H1 (cell line): ENCODE measurements around the gene ARHGEF38. TPM values are rescaled to one million over a fixed set of nuclear protein-coding genes. Genes with fewer than 3 reads are reported as not detected.

ENCODE experiments used
- CTCF ChIA-PET: fragments of 300-600 bp; sonication (Branson Sonifier 250); formaldehyde crosslinking; loops from one replicate; lab custom pipeline; 2021; ENCODE audit not compliant: partially characterized antibody; lab: Charles Lee
- POLR2A ChIA-PET: fragments of 300-600 bp; sonication (Branson Sonifier 250); formaldehyde crosslinking; loops from one replicate; lab custom pipeline; 2021; ENCODE audit warnings: inconsistent platforms; ENCODE audit not compliant: partially characterized antibody; lab: Charles Lee
- DNase-seq, 2 experiments: peaks; one replicate each; pipeline versions ENCODE4 v3.0.0 to v3.0.0-alpha.2; 2010 to 2022; ENCODE audit warnings: low spot score in 2 of 2, low read depth in 1 of 2, mixed read lengths in 1 of 2
- FAIRE-seq: peaks from 2 replicates; lab custom pipeline; 2011; peaks lifted over from hg19 to GRCh38; lab: Jason Lieb, UNC
- H2AFZ ChIP-seq: 2 replicates; pipeline ENCODE4 v1.8.1; 2012; ENCODE audit warnings: low read length, inconsistent platforms
- H2AK5ac ChIP-seq: 2 replicates; pipeline ENCODE4 v1.6.1; 2013; ENCODE audit warnings: low read depth, low read length
- H2BK120ac ChIP-seq: replicated peaks from 2 replicates; pipeline ENCODE3; 2013; ENCODE audit warnings: low read depth, low read length, inconsistent platforms
- H2BK12ac ChIP-seq: 2 replicates; pipeline ENCODE4 v1.6.1; 2013; ENCODE audit warnings: low read depth, low read length
- H2BK15ac ChIP-seq: 2 replicates; pipeline ENCODE4 v1.6.1; 2013; ENCODE audit warnings: low read length
- H2BK20ac ChIP-seq: 2 replicates; pipeline ENCODE4 v1.6.1; 2013; ENCODE audit warnings: low read length
- H2BK5ac ChIP-seq: 2 replicates; pipeline ENCODE4 v1.6.1; 2013; ENCODE audit warnings: low read depth, low read length
- H3K14ac ChIP-seq: 2 replicates; pipeline ENCODE4 v1.6.1; 2013; ENCODE audit warnings: inconsistent platforms; ENCODE audit not compliant: insufficient read length
- H3K18ac ChIP-seq: 2 replicates; pipeline ENCODE4 v1.6.1; 2013; ENCODE audit warnings: low read length; ENCODE audit errors: extremely low read depth
- H3K23ac ChIP-seq: 2 replicates; pipeline ENCODE4 v1.6.1; 2013; ENCODE audit warnings: inconsistent platforms; ENCODE audit not compliant: insufficient read length
- H3K23me2 ChIP-seq: 2 replicates; pipeline ENCODE4 v1.6.1; 2013; ENCODE audit warnings: low read depth, low read length
- H3K27ac ChIP-seq: 2 replicates; pipeline ENCODE4 v1.6.1; 2011; ENCODE audit warnings: low read depth, low read length, inconsistent platforms
- H3K27me3 ChIP-seq, 4 experiments: replicated peaks in 1 of 4; 1 replicate in 1 of 4; 2 replicates in 3 of 4; pipeline versions ENCODE4 v1.6.1 to v1.8.1; 2011 to 2013; ENCODE audit warnings: low read length in 3 of 4, mild to moderate bottlenecking in 3 of 4, inconsistent platforms in 2 of 4, mixed read lengths in 2 of 4, moderate library complexity in 1 of 4; ENCODE audit not compliant: control insufficient read depth in 3 of 4, insufficient read depth in 3 of 4; ENCODE audit errors: extremely low read depth in 1 of 4
- H3K36me3 ChIP-seq, 4 experiments: 2 replicates each; pipeline versions ENCODE4 v1.6.1 to v1.8.1; 2011 to 2013; ENCODE audit warnings: mild to moderate bottlenecking in 4 of 4, low read length in 3 of 4, moderate library complexity in 2 of 4, control low read depth in 1 of 4, inconsistent platforms in 1 of 4; ENCODE audit not compliant: insufficient read depth in 4 of 4, control insufficient read depth in 2 of 4
- H3K4ac ChIP-seq: replicated peaks from 2 replicates; pipeline ENCODE3; 2013; ENCODE audit warnings: low read length, low read depth, mixed read lengths, inconsistent platforms; ENCODE audit not compliant: insufficient read length
- H3K4me1 ChIP-seq, 4 experiments: replicated peaks in 1 of 4; 1 replicate in 1 of 4; 2 replicates in 3 of 4; pipeline versions ENCODE4 v1.6.1 to v1.8.1; 2011 to 2013; ENCODE audit warnings: low read length in 3 of 4, inconsistent platforms in 2 of 4, mixed read lengths in 1 of 4; ENCODE audit not compliant: insufficient read depth in 4 of 4, control insufficient read depth in 3 of 4
- H3K4me2 ChIP-seq, 2 experiments: 2 replicates each; pipeline versions ENCODE4 v1.6.1 to v1.8.1; 2011 to 2013; ENCODE audit warnings: low read depth in 2 of 2, low read length in 2 of 2, control low read depth in 1 of 2, inconsistent platforms in 1 of 2, mild to moderate bottlenecking in 1 of 2; ENCODE audit not compliant: insufficient read depth in 1 of 2
- H3K4me3 ChIP-seq, 4 experiments: fragments of 200-600, 300-600 bp in 1 of 4; sonication (generic), shearing (Covaris generic), sonication (Bioruptor Twin) in 1 of 4; 2 replicates each; pipeline versions ENCODE4 v1.5.1 to v1.8.1; 2011 to 2016; ENCODE audit warnings: low read length in 4 of 4, low read depth in 3 of 4, control low read depth in 2 of 4, inconsistent platforms in 2 of 4, mild to moderate bottlenecking in 2 of 4, mixed read lengths in 1 of 4, moderate library complexity in 1 of 4; ENCODE audit not compliant: insufficient read depth in 2 of 4; ENCODE audit errors: extremely low read depth in 1 of 4
- H3K56ac ChIP-seq: replicated peaks from 2 replicates; pipeline ENCODE3; 2013; ENCODE audit warnings: low read depth, mild to moderate bottlenecking, mixed read lengths, low read length, inconsistent platforms; ENCODE audit not compliant: insufficient read length
- H3K79me1 ChIP-seq: 2 replicates; pipeline ENCODE4 v1.6.1; 2013; ENCODE audit warnings: low read depth, low read length, control low read depth
- H3K79me2 ChIP-seq, 2 experiments: 2 replicates each; pipeline versions ENCODE4 v1.6.1 to v1.8.1; 2012 to 2013; ENCODE audit warnings: low read length in 2 of 2, mild to moderate bottlenecking in 2 of 2, inconsistent platforms in 1 of 2; ENCODE audit not compliant: insufficient read depth in 2 of 2, control insufficient read depth in 1 of 2
- H3K9ac ChIP-seq, 4 experiments: replicated peaks in 1 of 4; 1 replicate in 1 of 4; 2 replicates in 3 of 4; pipeline versions ENCODE4 v1.6.1 to v1.8.1; 2011 to 2013; ENCODE audit warnings: low read depth in 3 of 4, low read length in 3 of 4, control low read depth in 2 of 4, mild to moderate bottlenecking in 2 of 4, moderate library complexity in 2 of 4, inconsistent platforms in 1 of 4; ENCODE audit errors: extremely low read depth in 1 of 4
- H3K9me3 ChIP-seq, 2 experiments: 2 replicates each; pipeline versions ENCODE4 v1.6.1 to v1.8.1; 2012 to 2013; ENCODE audit warnings: mild to moderate bottlenecking in 2 of 2, moderate library complexity in 2 of 2, control low read depth in 1 of 2, inconsistent platforms in 1 of 2, low read depth in 1 of 2, low read length in 1 of 2, mixed read lengths in 1 of 2; ENCODE audit not compliant: insufficient read depth in 2 of 2
- H4K20me1 ChIP-seq, 2 experiments: replicated peaks in 1 of 2; 2 replicates each; pipeline versions ENCODE3 to v1.8.1; 2011 to 2013; ENCODE audit warnings: inconsistent platforms in 2 of 2, low read length in 2 of 2, mild to moderate bottlenecking in 1 of 2; ENCODE audit not compliant: insufficient read depth in 2 of 2, control insufficient read depth in 1 of 2
- H4K5ac ChIP-seq: 2 replicates; pipeline ENCODE4 v1.6.1; 2013; ENCODE audit warnings: low read length, low read depth, mixed read lengths, inconsistent platforms; ENCODE audit not compliant: insufficient read length
- H4K8ac ChIP-seq: 2 replicates; pipeline ENCODE4 v1.8.0; 2013; ENCODE audit warnings: mild to moderate bottlenecking, moderate library complexity, low read length, inconsistent platforms; ENCODE audit not compliant: insufficient read depth; ENCODE audit errors: extremely low read depth
- H4K91ac ChIP-seq: replicated peaks from 2 replicates; pipeline ENCODE3; 2013; ENCODE audit warnings: low read length, mixed read lengths, inconsistent platforms; ENCODE audit not compliant: insufficient read length
- ASH2L ChIP-seq: fragments of 200-600, 300-600 bp; sonication (generic); IDR thresholded peaks from one replicate; pipeline ENCODE4 v1.7.1; 2017; ENCODE audit warnings: low read length
- BACH1 ChIP-seq: IDR thresholded peaks from 2 replicates; pipeline ENCODE4 v1.6.1; 2012; ENCODE audit warnings: low read length, improper control_type of control experiment
- CBX5 ChIP-seq: fragments of 300-800, 300-1000 bp; sonication (generic); IDR thresholded peaks from 2 replicates; pipeline ENCODE4 v1.7.1; 2016; ENCODE audit warnings: antibody characterized with exemption, low read length, low read depth
- EGR1 ChIP-seq: IDR thresholded peaks from 2 replicates; pipeline ENCODE4 v1.6.1; 2011; ENCODE audit warnings: low read depth, low read length, borderline replicate concordance
- FOSL1 ChIP-seq: IDR thresholded peaks from 2 replicates; pipeline ENCODE4 v1.6.1; 2011; ENCODE audit warnings: mild to moderate bottlenecking, low read depth, low read length, moderate library complexity; ENCODE audit not compliant: insufficient read depth
- GTF2F1 ChIP-seq: IDR thresholded peaks from 2 replicates; pipeline ENCODE4 v1.6.1; 2012; ENCODE audit warnings: low read depth, low read length, improper control_type of control experiment, borderline replicate concordance
- KDM4A ChIP-seq: IDR thresholded peaks from one replicate; pipeline ENCODE4 v1.7.1; 2012; ENCODE audit warnings: low read depth, mild to moderate bottlenecking, moderate library complexity, low read length, inconsistent platforms; ENCODE audit not compliant: severe bottlenecking
- RFX5 ChIP-seq: IDR thresholded peaks from 2 replicates; pipeline ENCODE4 v1.6.1; 2011; ENCODE audit warnings: low read depth, low read length, improper control_type of control experiment, borderline replicate concordance
- RXRA ChIP-seq: IDR thresholded peaks from 2 replicates; pipeline ENCODE4 v1.6.1; 2011; ENCODE audit warnings: low read depth, mild to moderate bottlenecking, low read length, moderate library complexity; ENCODE audit not compliant: insufficient read depth
- SAP30 ChIP-seq: fragments of 300-600 bp; sonication (generic); IDR thresholded peaks from 2 replicates; pipeline ENCODE4 v1.7.1; 2012; ENCODE audit warnings: low read length, moderate library complexity, mild to moderate bottlenecking, inconsistent platforms; ENCODE audit not compliant: insufficient read depth, insufficient replicate concordance
- SIX5 ChIP-seq: IDR thresholded peaks from 2 replicates; pipeline ENCODE4 v1.6.1; 2011; ENCODE audit warnings: mild to moderate bottlenecking, low read depth, low read length
- TEAD4 ChIP-seq: IDR thresholded peaks from 2 replicates; pipeline ENCODE4 v1.6.1; 2012; ENCODE audit warnings: low read depth, low read length, inconsistent platforms, mixed read lengths
- USF2 ChIP-seq: IDR thresholded peaks from 2 replicates; pipeline ENCODE4 v1.6.1; 2011; ENCODE audit warnings: low read length, improper control_type of control experiment
- ZNF274 ChIP-seq: IDR thresholded peaks from 2 replicates; pipeline ENCODE4 v1.7.0; 2012; ENCODE audit warnings: low read length, borderline replicate concordance; ENCODE audit errors: extremely low read depth
- WGBS, 2 experiments: shearing (Covaris generic) in 1 of 2; methylation state at CpG; one replicate each; pipeline versions ENCODE4 v1.1.6 to v1.1.7; 2013 to 2015; ENCODE audit warnings: low lambda C conversion rate in 2 of 2, mixed read lengths in 2 of 2, inconsistent platforms in 1 of 2, low coverage in 1 of 2, missing lambda C conversion rate in 1 of 2; ENCODE audit not compliant: insufficient replicate concordance in 2 of 2, insufficient coverage in 1 of 2, insufficient read length in 1 of 2; ENCODE audit errors: extremely low coverage in 1 of 2, missing lambda C conversion rate in 1 of 2; 5-methylcytosine and 5-hydroxymethylcytosine counted together
- polyA plus RNA-seq, 7 experiments: library from polyadenylated mRNA; depleted of rRNA in 3 of 7; stranded (reverse) in 5 of 7; unstranded in 2 of 7; fragments of >200 nt in 5 of 7; fragments of 200-250 nt in 2 of 7; gene quantifications; 1 replicate in 5 of 7; 2 replicates in 1 of 7; 4 replicates in 1 of 7; pipeline versions ENCODE4 v1.2.1 to v1.2.3, GENCODE V29; 2011 to 2013; ENCODE audit warnings: missing spikeins in 2 of 7, mixed read lengths in 2 of 7
- total RNA-seq: library from RNA; stranded (reverse); fragmentation: NEBNext Ultra II Directional; extraction: Animal tissue kit (Norgen Biotek cat#: 25700); gene quantifications from 2 replicates; pipeline ENCODE4 v1.2.1, GENCODE V29; 2021

ARHGEF38 gene
- total and polyA plus RNA-seq, 2 of the 8 experiments (the other 6 are each of a cell fraction or from before 2014, with no cell fraction given), result not detected

GRCh38 chr4:105572296-105572695 is 19.9 kb downstream of the ARHGEF38 start:
- no peaks in the 10 kb centered on the region for H3K79me2 ChIP-seq
- no peak overlapping the region for H3K4ac ChIP-seq
- DNase-seq, result no peak
- H3K56ac ChIP-seq, result no peak overlapping the region
- H2BK5ac ChIP-seq, result no peak overlapping the region
- no peak overlapping the region for H3K4me3 ChIP-seq
- ChIA-PET POLR2A (no interaction called here), CTCF (interaction anchor here (1.1 kb wide), 1 partner anchor 59 kb away, joined by 4 read pairs; no protein-coding TSS in a partner anchor)
- no peak overlapping the region for H3K18ac ChIP-seq
- H3K4me2 ChIP-seq, result no peak overlapping the region
- no peaks in the 10 kb centered on the region for H3K36me3 ChIP-seq
- no peak overlapping the region for H2AFZ ChIP-seq
- H3K23me2 ChIP-seq, result no peaks in the 10 kb centered on the region
- no peak overlapping the region for H3K27ac ChIP-seq
- no peak overlapping the region for H3K9ac ChIP-seq
- no peaks in the 10 kb centered on the region for H3K27me3 ChIP-seq
- H2BK120ac ChIP-seq, result no peak overlapping the region
- WGBS, 2 experiments, result 99% methylated on average over 3 of the region's 3 CpGs; no CpG with 5 or more reads in 1 of the 2 experiments
- H4K20me1 ChIP-seq, result no peaks in the 10 kb centered on the region
- no peak overlapping the region for H4K8ac ChIP-seq
- FAIRE-seq, result no peak
- no peak overlapping the region for H3K14ac ChIP-seq
- no peaks in the 10 kb centered on the region for H3K9me3 ChIP-seq
- H3K79me1 ChIP-seq, result no peaks in the 10 kb centered on the region
- H3K4me1 ChIP-seq, result no peaks in the 10 kb centered on the region
- no peak overlapping the region for H2BK12ac ChIP-seq
- no peak overlapping the region for H2BK20ac ChIP-seq
- no peak overlapping the region for H3K23ac ChIP-seq
- no peak overlapping the region for H2BK15ac ChIP-seq
- H2AK5ac ChIP-seq, result no peak overlapping the region
- no peak overlapping the region for H4K91ac ChIP-seq
- H4K5ac ChIP-seq, result no peak overlapping the region
- TF ChIP-seq RFX5 (no peak), USF2 (no peak), FOSL1 (no peak), EGR1 (no peak), SIX5 (no peak), KDM4A (no peak), BACH1 (no peak), ASH2L (no peak), CBX5 (no peak), RXRA (no peak), SAP30 (no peak), TEAD4 (no peak), ZNF274 (no peak), GTF2F1 (no peak)
